WTC11 (cell line): ENCODE results near the gene GTF3C4. TPM values are rescaled to one million over a fixed set of nuclear protein-coding genes. Genes with fewer than 3 reads are reported as not detected.

ENCODE experiments used
- ATAC-seq: fragments of 200-7000 bp; cut with Tn5 transposase; 2 replicates; pipeline ENCODE4 v1.10.0; 2021; ENCODE audit warnings: mild to moderate bottlenecking, moderate library complexity
- CTCF ChIA-PET: fragments of 300-600 bp; sonication (Branson Sonifier 250); formaldehyde crosslinking; loops from one replicate; lab custom pipeline; 2021; ENCODE audit warnings: antibody characterized with exemption; lab: Charles Lee
- POLR2A ChIA-PET: fragments of 350-600 bp; sonication (Branson Sonifier 250); formaldehyde crosslinking; loops from one replicate; lab custom pipeline; 2021; ENCODE audit warnings: antibody characterized with exemption; lab: Charles Lee
- DNase-seq: peaks from one replicate; pipeline ENCODE4 v3.0.0; 2021; ENCODE audit warnings: low spot score
- H3K27ac Mint-ChIP-seq: 2 replicates; pipeline ENCODE4 v1.8.0; 2021; ENCODE audit warnings: mixed read lengths
- H3K27me3 Mint-ChIP-seq: 2 replicates; pipeline ENCODE4 v1.8.0; 2021; ENCODE audit warnings: low read depth, mild to moderate bottlenecking, moderate library complexity, mixed read lengths
- H3K36me3 Mint-ChIP-seq: 2 replicates; pipeline ENCODE4 v1.8.0; 2021; ENCODE audit warnings: mixed read lengths
- H3K4me1 Mint-ChIP-seq: 2 replicates; pipeline ENCODE4 v1.8.0; 2022; ENCODE audit warnings: mixed read lengths
- H3K4me3 Mint-ChIP-seq: 2 replicates; pipeline ENCODE4 v1.8.0; 2021; ENCODE audit warnings: mild to moderate bottlenecking, moderate library complexity, mixed read lengths
- H3K9me3 Mint-ChIP-seq: 2 replicates; pipeline ENCODE4 v1.8.0; 2021; ENCODE audit warnings: mixed read lengths
- AFF4 ChIP-seq: sonication (generic); formaldehyde crosslinking; IDR thresholded peaks from 2 replicates; pipeline ENCODE4 v1.8.1; 2023; ENCODE audit warnings: mild to moderate bottlenecking, missing genetic modification reagents, borderline replicate concordance
- CREB1 ChIP-seq: sonication (generic); formaldehyde crosslinking; IDR thresholded peaks from 2 replicates; pipeline ENCODE4 v1.8.0; 2023; ENCODE audit warnings: mild to moderate bottlenecking, missing genetic modification reagents
- FOXP1 ChIP-seq: sonication (generic); formaldehyde crosslinking; IDR thresholded peaks from 2 replicates; pipeline ENCODE4 v1.8.0; 2022; ENCODE audit warnings: missing genetic modification reagents, mild to moderate bottlenecking, moderate library complexity, borderline replicate concordance
- JUN ChIP-seq: sonication (generic); formaldehyde crosslinking; IDR thresholded peaks from 2 replicates; pipeline ENCODE4 v1.8.0; 2023; ENCODE audit warnings: mild to moderate bottlenecking, missing genetic modification reagents
- SOX15 ChIP-seq: fragments of 250-450 bp; sonication (Bioruptor Pico); IDR thresholded peaks from 2 replicates; pipeline ENCODE4 v1.9.0; 2021; ENCODE audit warnings: mild to moderate bottlenecking
- ZNF121 ChIP-seq: sonication (generic); formaldehyde crosslinking; IDR thresholded peaks from 2 replicates; pipeline ENCODE4 v1.8.0; 2023; ENCODE audit warnings: missing genetic modification reagents
- ZNF219 ChIP-seq: sonication (generic); formaldehyde crosslinking; IDR thresholded peaks from 2 replicates; pipeline ENCODE4 v1.8.0; 2023; ENCODE audit warnings: missing genetic modification reagents, mild to moderate bottlenecking, borderline replicate concordance
- ZNF281 ChIP-seq: sonication (generic); formaldehyde crosslinking; IDR thresholded peaks from 2 replicates; pipeline ENCODE4 v1.8.0; 2023; ENCODE audit warnings: mild to moderate bottlenecking, missing genetic modification reagents
- ZNF396 ChIP-seq: fragments of 250-450 bp; sonication (Bioruptor Pico); IDR thresholded peaks from 2 replicates; pipeline ENCODE4 v1.8.0; 2021; ENCODE audit warnings: mild to moderate bottlenecking, moderate library complexity, borderline replicate concordance
- ZSCAN18 ChIP-seq: fragments of 250-450 bp; sonication (Bioruptor Pico); IDR thresholded peaks from 2 replicates; pipeline ENCODE4 v2.1.2; 2022; ENCODE audit warnings: mild to moderate bottlenecking, moderate library complexity
- total RNA-seq: library from RNA; stranded (reverse); gene quantifications from 3 replicates; pipeline ENCODE4 v1.2.3, GENCODE V29; 2021
- TF ChIP-seq, protein P1 (sequence below): sonication (generic); formaldehyde crosslinking; IDR thresholded peaks from 2 replicates; pipeline ENCODE4 v1.8.1; 2023; ENCODE audit warnings: mild to moderate bottlenecking, missing genetic modification reagents
- TF ChIP-seq, protein P2 (sequence below): sonication (generic); formaldehyde crosslinking; IDR thresholded peaks from 2 replicates; pipeline ENCODE4 v1.8.1; 2022; ENCODE audit warnings: mild to moderate bottlenecking, moderate library complexity, missing genetic modification reagents
- TF ChIP-seq, protein P3 (sequence below): fragments of 250-450 bp; sonication (Bioruptor Pico); IDR thresholded peaks from 2 replicates; pipeline ENCODE4 v1.9.0; 2021; ENCODE audit warnings: mild to moderate bottlenecking

Gene GTF3C4
- total RNA-seq, 1 experiment from 2014 or later = 31.6 TPM

DNA sequence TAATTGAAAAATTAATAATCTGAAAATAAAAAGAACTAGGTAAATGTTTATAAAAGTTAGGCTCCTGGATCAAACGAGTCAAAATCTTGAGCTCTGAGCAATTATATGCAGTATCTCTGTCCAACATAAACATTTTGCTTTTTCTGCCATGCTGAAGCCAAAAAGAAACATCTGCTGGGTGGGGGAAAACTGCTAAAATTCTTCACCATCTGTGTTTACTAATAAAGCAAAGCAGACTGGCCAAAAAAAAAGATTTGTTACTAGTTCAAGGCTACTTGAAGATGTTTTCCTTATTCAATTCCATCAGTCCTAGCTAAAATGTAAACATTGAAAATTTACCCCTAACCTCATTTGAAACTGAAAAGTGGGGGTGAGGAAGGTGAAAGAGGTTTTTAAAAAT is 29.7 kb downstream of the GTF3C4 start:
- DNase-seq = no peak
- POLR2A ChIA-PET = no interaction called here

GRCh38 chr9:132702254-132702653 is 32.0 kb downstream of the GTF3C4 start:
- DNase-seq (no peak), ATAC-seq (no peak)
- ChIA-PET POLR2A (no interaction called here), CTCF (no interaction called here)
- H3K27ac Mint-ChIP-seq = no peak overlapping the region
- H3K36me3 Mint-ChIP-seq = peaks cover 19% of the 10 kb centered on the region
- peaks cover 35% of the 10 kb centered on the region for H3K9me3 Mint-ChIP-seq
- peaks cover 9% of the 10 kb centered on the region for H3K27me3 Mint-ChIP-seq
- H3K4me3 Mint-ChIP-seq = no peak overlapping the region
- H3K4me1 Mint-ChIP-seq = no peaks in the 10 kb centered on the region
- TF ChIP-seq, protein P1, sequence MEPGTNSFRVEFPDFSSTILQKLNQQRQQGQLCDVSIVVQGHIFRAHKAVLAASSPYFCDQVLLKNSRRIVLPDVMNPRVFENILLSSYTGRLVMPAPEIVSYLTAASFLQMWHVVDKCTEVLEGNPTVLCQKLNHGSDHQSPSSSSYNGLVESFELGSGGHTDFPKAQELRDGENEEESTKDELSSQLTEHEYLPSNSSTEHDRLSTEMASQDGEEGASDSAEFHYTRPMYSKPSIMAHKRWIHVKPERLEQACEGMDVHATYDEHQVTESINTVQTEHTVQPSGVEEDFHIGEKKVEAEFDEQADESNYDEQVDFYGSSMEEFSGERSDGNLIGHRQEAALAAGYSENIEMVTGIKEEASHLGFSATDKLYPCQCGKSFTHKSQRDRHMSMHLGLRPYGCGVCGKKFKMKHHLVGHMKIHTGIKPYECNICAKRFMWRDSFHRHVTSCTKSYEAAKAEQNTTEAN (CRISPR knock-in tag) = no peak
- TF ChIP-seq ZNF396 (CRISPR knock-in tag) (no peak), SOX15 (CRISPR knock-in tag) (no peak), ZSCAN18 (CRISPR knock-in tag) (no peak), ZNF121 (CRISPR knock-in tag) (no peak), ZNF281 (CRISPR knock-in tag) (no peak)

More for the DNA sequence above, 29.7 kb downstream of the GTF3C4 start:
- TF ChIP-seq ZNF219 (CRISPR knock-in tag) = no peak
- TF ChIP-seq, protein P2, sequence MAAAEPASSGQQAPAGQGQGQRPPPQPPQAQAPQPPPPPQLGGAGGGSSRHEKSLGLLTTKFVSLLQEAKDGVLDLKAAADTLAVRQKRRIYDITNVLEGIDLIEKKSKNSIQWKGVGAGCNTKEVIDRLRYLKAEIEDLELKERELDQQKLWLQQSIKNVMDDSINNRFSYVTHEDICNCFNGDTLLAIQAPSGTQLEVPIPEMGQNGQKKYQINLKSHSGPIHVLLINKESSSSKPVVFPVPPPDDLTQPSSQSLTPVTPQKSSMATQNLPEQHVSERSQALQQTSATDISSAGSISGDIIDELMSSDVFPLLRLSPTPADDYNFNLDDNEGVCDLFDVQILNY (CRISPR knock-in tag) = no peak
- no peak for TF ChIP-seq FOXP1 (CRISPR knock-in tag)
- TF ChIP-seq CREB1 (CRISPR knock-in tag) = no peak
- TF ChIP-seq AFF4 = no peak
- no peak for TF ChIP-seq ZNF396 (CRISPR knock-in tag)
- TF ChIP-seq, protein P3, sequence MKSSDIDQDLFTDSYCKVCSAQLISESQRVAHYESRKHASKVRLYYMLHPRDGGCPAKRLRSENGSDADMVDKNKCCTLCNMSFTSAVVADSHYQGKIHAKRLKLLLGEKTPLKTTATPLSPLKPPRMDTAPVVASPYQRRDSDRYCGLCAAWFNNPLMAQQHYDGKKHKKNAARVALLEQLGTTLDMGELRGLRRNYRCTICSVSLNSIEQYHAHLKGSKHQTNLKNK = no peak
- no peak for TF ChIP-seq JUN (CRISPR knock-in tag)
- no peak for TF ChIP-seq ZNF281 (CRISPR knock-in tag)
- Mint-ChIP-seq H3K36me3 (peaks cover 34% of the 10 kb centered on the region), H3K4me1 (no peaks in the 10 kb centered on the region), H3K4me3 (no peak overlapping the region), H3K27me3 (peaks cover 13% of the 10 kb centered on the region), H3K9me3 (peaks cover 55% of the 10 kb centered on the region), H3K27ac (no peak overlapping the region)
- CTCF ChIA-PET = no interaction called here
- ATAC-seq = no peak
